Measurements from ENCODE around the gene GET3.

The GET3 gene

GRCh38 chr19:12788042-12788681, 50.9 kb downstream of the GET3 start:
- Mint-ChIP-seq H3K27ac (peak overlapping the region; percentile 28), H3K36me3 (no peaks in the 10 kb centered on the region), H3K9me3 (ENCODE audit: low read depth) (no peaks in the 10 kb centered on the region), H3K4me1 (ENCODE audit: low read depth) (peaks cover 28% of the 10 kb centered on the region), H3K27me3 (no peaks in the 10 kb centered on the region), H3K4me3 (no peak overlapping the region)

- Mint-ChIP-seq H3K4me1 (ENCODE audit: low read depth) (peaks cover 22% of the 10 kb centered on the region), H3K27me3 (no peaks in the 10 kb centered on the region), H3K36me3 (no peaks in the 10 kb centered on the region), H3K4me3 (peak overlapping the region; percentile 83), H3K9me3 (ENCODE audit: low read depth) (no peaks in the 10 kb centered on the region), H3K27ac (peak overlapping the region; percentile 88)
These were observed 51.4 kb downstream of the GET3 start for GRCh38 chr19:12788682-12789097.

GRCh38 chr19:12789098-12789903, 52.0 kb downstream of the GET3 start:
- H3K36me3 Mint-ChIP-seq = no peaks in the 10 kb centered on the region
- no peaks in the 10 kb centered on the region for H3K27me3 Mint-ChIP-seq

GRCh38 chr19:12789904-12790619, 52.8 kb downstream of the GET3 start:
- peaks cover 32% of the 10 kb centered on the region for H3K4me1 Mint-ChIP-seq (ENCODE audit: low read depth)

More at GRCh38 chr19:12789098-12789903, 52.0 kb downstream of the GET3 start:
- Mint-ChIP-seq H3K4me3 (peak overlapping the region; percentile 83), H3K27ac (peak overlapping the region; percentile 88), H3K4me1 (ENCODE audit: low read depth) (peaks cover 26% of the 10 kb centered on the region), H3K9me3 (ENCODE audit: low read depth) (no peaks in the 10 kb centered on the region)

GRCh38 chr19:12790628-12791344, 53.5 kb downstream of the GET3 start:
- Mint-ChIP-seq H3K9me3 (ENCODE audit: low read depth) (no peaks in the 10 kb centered on the region), H3K27ac (peak overlapping the region; percentile 90), H3K36me3 (no peaks in the 10 kb centered on the region), H3K4me3 (peak overlapping the region; percentile 89), H3K27me3 (no peaks in the 10 kb centered on the region), H3K4me1 (ENCODE audit: low read depth) (peaks cover 35% of the 10 kb centered on the region)

More at GRCh38 chr19:12789904-12790619, 52.8 kb downstream of the GET3 start:
- Mint-ChIP-seq H3K36me3 (no peaks in the 10 kb centered on the region), H3K27ac (peak overlapping the region; percentile 90), H3K4me3 (peak overlapping the region; percentile 89), H3K9me3 (ENCODE audit: low read depth) (no peaks in the 10 kb centered on the region), H3K27me3 (no peaks in the 10 kb centered on the region)

GRCh38 chr19:12791345-12792050, 54.2 kb downstream of the GET3 start, which contains the start of gene JUNB:
TSS of gene JUNB (plus strand) at chr19:12791486. CDS start at chr19:12791772, 286 bp downstream.
- Mint-ChIP-seq H3K36me3 (no peaks in the 10 kb centered on the region), H3K4me3 (peak within 1 kb of the TSS; percentile 95), H3K9me3 (ENCODE audit: low read depth) (no peaks in the 10 kb centered on the region), H3K27me3 (no peaks in the 10 kb centered on the region), H3K27ac (peak within 1 kb of the TSS; percentile 97), H3K4me1 (ENCODE audit: low read depth) (peaks cover 42% of the 10 kb centered on the region)

GRCh38 chr19:12792051-12792852, 55.0 kb downstream of the GET3 start:
- Mint-ChIP-seq H3K27me3 (no peaks in the 10 kb centered on the region), H3K27ac (peak overlapping the region; percentile 97), H3K4me3 (peak overlapping the region; percentile 95), H3K9me3 (ENCODE audit: low read depth) (no peaks in the 10 kb centered on the region), H3K36me3 (no peaks in the 10 kb centered on the region), H3K4me1 (ENCODE audit: low read depth) (peaks cover 41% of the 10 kb centered on the region)

GRCh38 chr19:12792853-12793289, 55.6 kb downstream of the GET3 start:
- Mint-ChIP-seq H3K4me1 (ENCODE audit: low read depth) (peaks cover 41% of the 10 kb centered on the region), H3K9me3 (ENCODE audit: low read depth) (no peaks in the 10 kb centered on the region), H3K27ac (peak overlapping the region; percentile 97), H3K27me3 (no peaks in the 10 kb centered on the region), H3K36me3 (no peaks in the 10 kb centered on the region), H3K4me3 (peak overlapping the region; percentile 95)

- Mint-ChIP-seq H3K36me3 (no peaks in the 10 kb centered on the region), H3K4me1 (ENCODE audit: low read depth) (peaks cover 41% of the 10 kb centered on the region), H3K9me3 (ENCODE audit: low read depth) (no peaks in the 10 kb centered on the region), H3K4me3 (peak overlapping the region; percentile 95), H3K27ac (peak overlapping the region; percentile 97), H3K27me3 (no peaks in the 10 kb centered on the region)
These were observed 56.2 kb downstream of the GET3 start for GRCh38 chr19:12793290-12794195.

GRCh38 chr19:12794196-12794941, 57.1 kb downstream of the GET3 start:
- Mint-ChIP-seq H3K9me3 (ENCODE audit: low read depth) (no peaks in the 10 kb centered on the region), H3K27me3 (no peaks in the 10 kb centered on the region), H3K4me3 (peak overlapping the region; percentile 86), H3K36me3 (no peaks in the 10 kb centered on the region), H3K4me1 (ENCODE audit: low read depth) (peaks cover 34% of the 10 kb centered on the region), H3K27ac (peak overlapping the region; percentile 93)

- Mint-ChIP-seq H3K36me3 (no peaks in the 10 kb centered on the region), H3K4me1 (ENCODE audit: low read depth) (peaks cover 37% of the 10 kb centered on the region), H3K27me3 (no peaks in the 10 kb centered on the region), H3K9me3 (ENCODE audit: low read depth) (no peaks in the 10 kb centered on the region), H3K27ac (peak overlapping the region; percentile 93), H3K4me3 (peak overlapping the region; percentile 86)
These were observed 57.7 kb downstream of the GET3 start for GRCh38 chr19:12794971-12795381.
